Prostate gland (tissue), 2 donors: ENCODE data around the gene TMF1.

Experiments used
- CTCF ChIP-seq, 4 experiments: fragments of 200-600 bp in 2 of 4; fragments of 450-650 bp in 2 of 4; sonication (generic) in 2 of 4; IDR thresholded peaks; 1 replicate in 3 of 4; 2 replicates in 1 of 4; pipeline ENCODE4 v1.5.1; 2016 to 2019; ENCODE audit warnings: antibody characterized with exemption in 4 of 4, mild to moderate bottlenecking in 2 of 4, moderate library complexity in 2 of 4
- POLR2AphosphoS5 ChIP-seq: sonication (generic); formaldehyde crosslinking; IDR thresholded peaks from one replicate; pipeline ENCODE4 v1.6.1; 2017; ENCODE audit warnings: antibody characterized with exemption

DNA sequence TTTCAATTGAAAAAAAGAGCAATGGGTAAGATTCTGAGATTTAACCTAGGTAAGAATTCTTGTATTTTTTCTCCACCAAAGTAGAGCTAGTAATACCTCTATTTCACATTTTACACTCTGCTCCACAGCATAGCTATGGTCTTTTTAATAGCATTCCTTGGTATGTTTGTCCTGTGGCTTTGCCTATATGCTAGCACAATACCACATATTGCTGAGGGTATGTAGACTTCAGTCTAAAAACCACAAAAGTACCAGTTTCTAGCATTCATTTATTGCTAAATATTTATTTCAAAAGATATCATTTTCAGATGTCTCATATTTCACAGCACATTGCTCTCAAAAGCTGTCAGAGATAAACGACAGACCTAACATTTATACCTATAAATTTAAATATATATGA is 20.5 kb downstream of the TMF1 start:
- TF ChIP-seq CTCF (IDR thresholded peaks at IDR 0.05) (no peak), POLR2AphosphoS5 (no peak)
